22Rv1 (cell line): ENCODE measurements around the gene FGGY.

ENCODE experiments used
- H3K27ac ChIP-seq: fragments of 450-650 bp; 2 replicates; pipeline ENCODE4 v1.5.1; 2017
- CTCF ChIP-seq: fragments of 450-650 bp; IDR thresholded peaks from 2 replicates; pipeline ENCODE4 v1.5.1; 2017; ENCODE audit warnings: mild to moderate bottlenecking
- ZFX ChIP-seq: fragments of 450-650 bp; IDR thresholded peaks from 2 replicates; pipeline ENCODE4 v1.6.1; 2017; ENCODE audit warnings: antibody characterized with exemption, borderline replicate concordance

Gene FGGY

DNA sequence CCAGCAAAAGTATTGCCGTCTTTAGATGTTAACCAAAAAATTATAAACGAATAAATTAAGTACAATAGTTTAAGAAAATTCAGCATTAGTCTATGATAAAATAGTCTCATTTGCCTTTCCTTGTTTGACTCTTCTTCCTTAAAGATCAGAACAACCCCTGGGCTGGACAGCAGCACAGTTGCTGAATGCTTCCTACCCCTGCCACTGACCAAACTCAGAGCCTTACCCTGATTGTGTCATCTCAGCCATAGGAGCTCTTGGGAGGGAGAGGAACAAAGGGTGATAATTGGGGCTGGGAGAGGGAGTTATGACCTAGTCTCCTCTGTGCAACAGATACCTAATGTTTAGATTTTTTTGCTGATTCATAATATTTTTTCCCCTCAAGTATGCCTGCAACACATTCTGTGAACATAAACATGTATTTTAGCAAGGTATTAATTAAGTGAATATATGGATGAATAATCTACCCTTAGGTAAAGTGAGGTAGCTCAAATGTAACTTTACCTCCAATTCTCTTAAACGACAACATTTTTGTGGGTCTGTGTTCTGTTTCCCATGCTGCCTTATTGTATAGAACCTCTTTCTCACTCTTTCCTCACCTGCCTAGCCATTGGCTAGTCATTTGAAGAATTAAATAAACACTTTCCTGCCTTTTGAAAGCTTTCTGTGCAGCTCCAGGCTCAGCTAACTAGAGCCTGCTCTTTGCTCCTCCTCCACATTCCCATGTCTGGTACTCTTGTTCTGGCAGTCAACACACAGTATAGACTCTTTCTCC, 46.1 kb downstream of the FGGY start:
- no peak overlapping the region for H3K27ac ChIP-seq
- TF ChIP-seq ZFX (no peak), CTCF (no peak)

DNA sequence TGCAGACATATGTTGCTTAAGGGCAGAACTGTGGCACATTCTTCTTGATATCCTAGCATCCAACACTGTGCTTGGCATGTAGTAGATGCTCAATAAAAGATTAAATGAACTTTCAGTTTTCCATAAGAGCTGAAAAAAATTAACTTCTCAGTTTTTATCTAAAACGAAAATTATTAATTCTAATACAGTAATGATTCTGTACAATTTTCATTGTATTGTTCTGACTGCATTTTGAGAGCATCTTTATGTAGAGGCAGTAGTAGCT, 46.6 kb downstream of the FGGY start:
- no peak overlapping the region for H3K27ac ChIP-seq
- TF ChIP-seq CTCF (no peak), ZFX (no peak)

DNA sequence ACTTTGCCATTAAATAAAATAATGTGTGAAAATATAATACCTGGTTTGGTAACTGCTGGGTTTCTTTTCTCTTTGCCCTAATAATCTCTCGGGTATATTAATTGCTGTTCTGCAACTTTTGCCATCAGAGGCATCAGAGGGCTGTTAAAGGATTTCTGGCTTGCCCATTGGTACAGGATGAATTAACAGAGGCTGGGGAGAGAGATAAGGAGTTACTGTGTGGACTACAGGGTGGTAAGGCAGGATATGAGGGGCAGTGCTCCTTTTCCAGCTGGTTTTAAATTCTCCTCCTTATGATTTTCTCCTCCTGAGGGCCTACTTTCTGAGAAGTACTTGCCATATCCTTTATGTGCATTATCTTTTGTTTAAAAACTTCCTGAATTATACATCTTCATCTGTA, 48.3 kb downstream of the FGGY start:
- no peak overlapping the region for H3K27ac ChIP-seq
- TF ChIP-seq ZFX (no peak), CTCF (no peak)

GRCh38 chr1:59346429-59346828, 49.5 kb downstream of the FGGY start:
- H3K27ac ChIP-seq = no peak overlapping the region
- TF ChIP-seq CTCF = no peak
- no peak for TF ChIP-seq ZFX

GRCh38 chr1:59349101-59349500, 52.2 kb downstream of the FGGY start:
- no peak overlapping the region for H3K27ac ChIP-seq
- TF ChIP-seq CTCF = no peak
- no peak for TF ChIP-seq ZFX

GRCh38 chr1:59350521-59350920, 53.6 kb downstream of the FGGY start:
- no peak overlapping the region for H3K27ac ChIP-seq
- no peak for TF ChIP-seq CTCF
- TF ChIP-seq ZFX = no peak

DNA sequence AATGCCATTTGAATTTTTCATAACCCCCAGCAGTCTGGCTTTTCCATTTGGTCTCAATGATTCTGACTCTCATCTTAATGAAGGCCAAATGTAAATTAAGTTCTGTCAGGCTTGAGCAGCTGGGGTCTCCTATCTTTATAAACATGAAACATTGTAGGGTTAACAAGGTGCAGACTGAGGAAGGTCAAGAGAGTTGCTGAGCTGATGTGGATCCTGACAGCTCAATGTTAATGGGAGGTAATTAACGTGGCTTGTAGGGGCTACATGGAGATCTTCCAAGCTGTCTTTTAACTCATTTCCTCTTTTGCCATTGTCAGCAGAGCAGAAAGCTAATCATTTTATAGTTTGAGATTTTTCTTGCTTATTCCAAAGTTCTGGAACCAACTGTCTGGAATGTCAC, 55.2 kb downstream of the FGGY start:
- H3K27ac ChIP-seq = no peak overlapping the region
- TF ChIP-seq CTCF = no peak
- no peak for TF ChIP-seq ZFX
